ENCODE results near the gene FOXI2.

Gene FOXI2

DNA sequence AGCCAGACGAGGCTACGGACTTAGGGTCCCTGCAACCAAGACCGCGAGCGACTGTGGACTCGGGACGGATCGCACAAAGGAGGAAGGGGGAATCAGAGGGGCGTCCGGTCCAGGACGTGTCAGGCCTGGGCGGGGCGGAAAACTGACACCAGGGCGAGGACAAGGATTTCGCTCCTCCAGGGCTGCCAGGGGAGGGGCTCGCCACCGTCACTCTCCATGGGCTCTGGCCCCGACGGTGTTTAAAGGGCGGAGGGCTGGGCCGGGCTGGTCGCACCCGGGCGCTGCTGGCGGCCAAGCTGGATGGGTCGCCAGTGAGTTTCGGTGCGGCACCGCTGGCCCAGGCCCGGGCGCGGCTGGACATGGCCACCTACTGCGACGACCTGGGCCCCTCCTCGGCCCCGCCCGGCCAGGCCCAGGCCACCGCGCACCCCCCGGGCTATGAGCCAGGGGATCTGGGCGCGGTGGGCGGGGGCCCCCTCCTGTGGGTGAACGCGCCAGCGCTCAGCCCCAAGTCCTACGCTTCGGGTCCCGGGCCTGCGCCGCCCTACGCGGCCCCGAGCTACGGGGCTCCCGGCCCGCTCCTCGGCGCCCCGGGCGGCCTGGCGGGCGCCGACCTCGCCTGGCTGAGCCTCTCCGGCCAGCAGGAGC lies at the start of gene FOXI2:
TSS of gene FOXI2 (plus strand) at position 271 of the 648 bp plus-strand sequence. CDS start at position 360, 89 bp downstream.
- no peak for DNase-seq

DNA sequence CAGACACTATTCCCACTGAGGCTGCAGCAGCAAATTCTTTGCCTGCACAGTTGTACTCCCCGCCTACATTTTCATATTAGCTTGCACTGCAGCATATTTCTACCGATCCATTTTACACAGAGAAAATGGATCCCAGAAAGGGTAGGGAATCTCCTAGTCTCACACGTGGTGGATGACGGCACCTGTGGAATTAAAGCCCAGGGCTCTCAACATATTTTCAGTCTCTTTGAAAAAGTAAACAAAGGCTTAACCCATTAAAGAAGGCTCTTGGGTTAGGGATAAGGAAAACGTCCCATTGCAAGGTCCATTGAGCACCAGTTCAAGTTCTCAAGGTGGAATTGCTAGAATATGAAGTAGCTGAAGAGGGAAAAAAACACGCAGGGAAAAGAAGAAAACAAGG lies 49.4 kb upstream of the FOXI2 start:
- no peak for DNase-seq

DNA sequence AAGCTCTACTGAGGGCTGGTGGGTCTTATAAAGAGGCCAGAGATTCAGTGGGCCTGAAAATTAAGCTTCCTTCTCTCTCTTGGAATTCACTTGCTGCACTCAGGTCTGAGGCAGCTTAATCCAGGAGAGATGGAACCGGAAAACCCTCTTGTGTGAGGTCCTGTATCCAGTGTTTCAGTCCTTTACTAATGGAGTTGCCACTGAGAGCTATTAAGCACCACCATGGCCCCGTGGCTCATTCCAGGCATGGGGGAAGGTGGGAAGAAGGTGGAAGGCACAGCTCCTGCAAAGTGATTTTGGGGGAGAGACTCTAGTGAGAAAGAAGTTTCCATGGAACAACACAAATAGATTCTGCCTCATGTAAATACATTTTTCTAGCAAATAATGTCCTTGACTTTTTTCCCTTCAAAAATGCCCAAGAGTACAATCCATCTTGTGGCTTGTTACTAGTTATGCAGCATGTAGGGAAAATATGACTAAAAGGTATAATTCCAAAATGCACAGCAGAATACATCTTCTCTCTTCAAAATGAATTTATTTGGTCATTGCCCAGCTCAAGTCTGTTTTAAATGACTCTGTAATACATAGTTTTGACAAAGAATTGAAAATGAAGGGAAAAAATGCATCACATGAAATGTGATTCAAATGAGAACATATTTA lies 46.7 kb upstream of the FOXI2 start:
- DNase-seq: no peak

DNA sequence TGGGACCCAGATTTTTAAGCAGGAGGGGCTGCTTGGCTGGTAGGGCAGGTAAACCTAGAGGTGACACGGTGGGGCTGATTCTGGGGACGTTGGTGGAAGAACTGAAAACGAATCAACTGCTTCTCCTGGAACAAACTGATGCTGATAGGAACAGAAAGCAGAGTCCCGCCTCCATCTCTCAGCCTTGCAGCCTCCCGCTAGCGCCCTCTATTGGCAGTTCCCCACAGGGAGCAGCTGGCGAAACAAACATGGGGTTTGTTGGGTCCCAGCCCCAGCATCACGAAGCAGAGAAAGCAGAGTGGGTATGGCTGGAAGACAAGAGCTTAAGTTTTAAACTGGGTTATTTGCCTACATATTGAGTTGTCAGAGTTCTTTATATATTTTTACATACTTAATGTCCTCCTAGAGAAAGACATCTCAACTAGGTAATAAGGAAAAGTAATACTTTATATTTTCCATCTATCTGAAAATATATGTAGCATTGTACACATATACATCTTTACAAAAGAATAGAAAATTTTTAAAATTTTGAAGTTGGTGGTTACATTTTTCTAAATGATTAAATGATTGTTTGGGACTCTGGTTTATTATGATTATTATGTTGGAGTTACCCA lies 42.3 kb upstream of the FOXI2 start:
- no peak for DNase-seq

DNA sequence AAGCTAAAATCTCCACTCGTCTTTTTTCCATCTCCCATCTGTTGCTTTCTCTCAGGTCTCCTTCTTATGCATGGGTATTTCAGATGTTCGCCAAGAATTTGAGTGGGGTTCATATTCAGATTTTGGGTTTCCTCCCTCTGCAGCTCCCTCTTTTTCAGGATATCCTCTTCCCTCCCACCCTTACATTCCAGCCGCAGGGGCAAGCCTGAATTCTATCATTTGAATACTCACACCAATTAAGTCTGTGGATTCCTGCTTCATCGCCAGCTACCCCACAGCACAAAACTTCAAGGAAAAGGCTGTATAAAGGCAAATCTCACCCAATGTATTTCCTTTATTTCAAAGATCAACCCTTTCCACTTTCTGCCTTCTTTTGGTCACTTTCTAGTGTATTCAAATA lies 41.6 kb upstream of the FOXI2 start:
- DNase-seq: no peak

DNA sequence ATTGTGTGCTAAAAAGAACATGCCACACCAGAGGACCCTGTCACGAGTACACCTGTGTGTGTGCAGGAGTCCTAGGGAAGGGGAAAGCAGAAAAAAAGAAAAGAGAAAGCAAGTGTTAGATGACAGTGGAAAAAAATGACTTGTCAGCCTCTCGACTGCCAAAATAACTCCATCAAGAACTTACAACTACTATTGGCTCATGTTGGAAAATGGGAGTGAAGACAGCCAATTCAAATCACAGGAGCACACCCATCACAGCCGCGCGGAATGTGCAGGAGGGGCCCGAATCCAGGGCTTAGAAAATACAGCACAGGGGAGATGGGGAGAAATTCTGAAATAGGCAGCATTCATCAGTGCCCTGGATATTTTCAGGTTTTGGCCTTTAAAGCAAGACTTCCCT lies 38.1 kb upstream of the FOXI2 start:
- no peak for DNase-seq

DNA sequence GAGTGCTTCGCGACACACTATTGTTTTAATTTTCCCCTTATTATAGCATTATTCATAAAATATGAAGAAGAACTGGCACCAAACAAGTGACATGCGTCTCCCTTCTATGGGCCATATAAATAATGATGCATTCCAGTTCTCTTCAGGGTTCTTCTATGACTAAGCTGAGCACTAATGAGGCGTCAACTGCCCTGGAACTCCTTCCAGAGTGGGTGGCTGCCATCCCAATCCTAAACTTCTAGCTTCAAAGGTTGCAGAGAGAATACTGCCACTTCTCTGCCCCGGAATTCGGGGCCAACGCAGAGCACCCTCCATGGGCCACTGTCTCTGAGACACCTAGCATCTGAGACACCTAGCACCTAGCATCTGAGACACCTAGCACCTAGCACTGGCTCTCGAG lies 37.7 kb upstream of the FOXI2 start:
- DNase-seq: no peak

DNA sequence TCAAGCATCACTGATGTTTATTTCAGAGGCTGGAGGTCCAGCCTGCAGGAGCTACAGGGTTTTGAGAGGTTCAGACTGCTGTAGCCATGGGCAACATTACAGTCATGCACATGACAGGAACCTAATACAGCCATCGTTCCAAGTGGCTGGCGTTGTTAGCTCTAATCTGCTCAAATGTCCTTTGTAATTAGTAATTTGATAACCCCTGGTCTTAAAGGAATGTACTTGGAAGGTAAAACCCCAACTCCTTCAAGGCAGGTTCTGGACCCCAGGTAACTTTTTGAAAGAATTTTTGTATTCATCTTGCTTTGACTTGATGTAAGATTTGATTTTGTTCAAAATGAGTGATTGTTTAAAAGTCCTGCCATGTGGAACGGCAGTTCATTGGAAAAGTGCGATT lies 34.7 kb upstream of the FOXI2 start:
- no peak for DNase-seq

- no peak for DNase-seq
Measured at GRCh38 chr10:127715249-127715648, 21.7 kb upstream of the FOXI2 start.

- no peak for DNase-seq
Measured at GRCh38 chr10:127715782-127716378, 21.1 kb upstream of the FOXI2 start.

DNA sequence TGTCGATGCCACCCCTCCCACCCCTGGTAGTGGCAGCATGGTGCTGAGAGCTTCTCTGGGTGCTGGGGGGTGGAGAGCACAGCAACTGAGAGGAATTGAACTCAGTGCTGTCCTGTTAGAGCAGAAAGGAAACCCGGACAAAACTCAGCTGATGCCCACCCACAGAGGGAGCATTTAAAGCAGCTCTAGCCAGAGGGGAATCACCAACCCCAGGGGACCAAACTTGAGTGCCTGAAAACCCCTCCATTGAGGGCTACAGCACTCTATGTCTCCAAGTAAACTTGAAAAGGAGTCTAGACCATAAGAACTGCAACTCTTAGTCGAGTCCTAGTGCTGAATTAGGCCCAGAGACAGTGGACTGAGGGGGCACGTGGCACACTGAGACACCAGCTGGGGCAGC lies 16.8 kb upstream of the FOXI2 start:
- DNase-seq: no peak

- no peak for DNase-seq
Measured at GRCh38 chr10:127720903-127721302, 16.1 kb upstream of the FOXI2 start.

DNA sequence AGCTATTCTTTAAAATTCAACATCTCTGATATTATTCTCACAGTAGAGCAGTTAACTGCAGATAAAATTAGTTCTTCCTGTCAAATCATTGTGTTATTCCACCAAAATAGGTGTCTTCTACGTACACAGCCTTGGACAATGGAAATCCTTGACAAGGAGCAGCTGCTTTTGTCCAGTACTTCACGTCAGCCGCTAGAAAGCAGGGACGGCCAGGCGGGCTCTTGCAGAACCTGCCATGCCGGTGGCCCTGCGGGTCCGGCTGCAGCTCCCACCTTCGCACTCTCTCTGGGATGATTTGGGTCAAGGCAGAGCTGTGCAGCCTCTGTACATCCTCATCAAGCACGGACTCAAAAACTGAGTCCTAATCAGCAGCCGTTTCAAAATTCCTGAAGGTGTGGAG lies 2.2 kb upstream of the FOXI2 start:
- DNase-seq: no peak

DNA sequence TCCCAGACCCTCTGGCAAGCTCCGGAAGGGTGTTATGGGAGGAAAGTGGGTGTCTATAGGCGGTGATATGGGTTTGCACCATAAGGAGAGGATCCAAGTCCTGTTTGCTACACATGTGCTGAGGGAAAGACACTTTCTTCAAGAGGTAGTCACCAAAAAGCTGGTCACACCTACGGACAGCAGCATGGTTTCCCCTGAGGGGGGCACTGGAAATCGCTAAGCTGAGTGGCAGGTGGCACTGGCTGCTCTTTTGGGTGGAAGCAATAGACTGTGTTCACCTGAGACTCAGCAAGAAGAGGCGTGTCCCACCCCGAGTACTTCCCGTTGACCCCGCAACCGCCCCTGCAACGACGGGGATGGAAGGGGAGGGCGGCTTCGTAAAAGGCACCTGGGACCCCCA lies 1.8 kb upstream of the FOXI2 start:
- no peak for DNase-seq

DNA sequence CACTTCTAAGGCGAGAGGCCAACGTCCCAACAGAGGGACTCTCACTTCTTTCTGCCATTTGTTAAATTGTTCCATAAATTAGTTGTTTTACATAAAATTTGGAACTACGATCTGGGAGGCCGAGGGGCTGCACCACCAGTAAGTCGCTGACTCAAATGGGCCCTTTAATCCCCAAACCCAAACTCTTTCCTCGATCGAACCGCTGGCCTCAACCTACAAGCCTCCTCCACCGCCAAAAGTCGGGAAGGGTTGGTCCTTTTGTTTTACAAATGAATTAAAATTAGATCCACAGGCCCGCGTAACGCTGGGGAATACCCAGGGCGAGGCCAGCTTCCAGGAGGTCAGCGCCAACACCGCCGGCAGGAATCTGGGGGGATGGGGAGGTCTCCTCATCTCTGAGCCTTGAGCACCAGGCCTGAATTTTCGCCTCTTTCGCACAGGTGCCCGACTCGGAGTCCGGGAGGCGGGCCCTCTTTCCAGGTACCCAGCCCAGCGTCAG lies 1.2 kb upstream of the FOXI2 start:
- DNase-seq: no peak

GRCh38 chr10:127736222-127736914 lies 617 bp upstream of the FOXI2 start:
- no peak for DNase-seq

DNA sequence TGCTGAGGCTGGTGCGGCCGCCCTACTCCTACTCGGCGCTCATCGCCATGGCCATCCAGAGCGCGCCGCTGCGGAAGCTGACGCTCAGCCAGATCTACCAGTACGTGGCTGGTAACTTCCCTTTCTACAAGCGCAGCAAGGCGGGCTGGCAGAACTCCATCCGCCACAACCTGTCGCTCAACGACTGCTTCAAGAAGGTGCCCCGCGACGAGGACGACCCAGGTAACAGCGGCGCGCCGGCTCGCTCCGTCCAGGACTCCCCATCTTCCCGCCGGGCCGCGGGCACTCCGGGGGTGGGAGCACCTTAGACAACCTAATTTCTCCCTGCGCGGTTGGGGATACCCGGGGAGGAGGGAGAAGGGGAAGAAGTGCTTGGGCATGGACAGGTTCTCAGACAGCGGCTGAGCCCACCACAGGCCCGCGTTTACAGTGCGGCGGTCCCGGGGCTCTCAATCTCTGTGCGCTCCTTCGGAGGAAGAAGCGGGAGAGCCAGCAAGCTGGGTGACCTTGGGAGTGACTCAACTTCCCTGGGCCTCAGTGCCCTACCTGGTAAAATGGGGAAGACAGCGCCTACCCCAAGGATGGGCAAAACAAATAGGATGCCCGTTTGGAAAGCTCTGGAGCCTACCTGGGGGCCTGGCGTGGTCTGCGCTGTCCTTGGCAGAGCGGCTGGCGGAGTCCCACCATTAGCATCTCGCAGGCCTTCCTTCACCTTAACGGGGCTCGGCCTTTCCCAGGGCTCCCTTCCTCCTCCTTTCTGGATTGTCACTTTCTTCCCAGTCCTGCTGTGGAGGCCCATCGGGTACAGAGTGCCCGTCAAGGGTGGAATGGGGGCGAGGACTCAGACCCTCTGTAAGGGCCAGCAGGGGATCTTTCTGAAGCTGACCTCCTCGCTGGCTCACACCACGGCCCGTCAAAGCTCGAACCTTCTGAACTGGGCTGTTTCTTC lies 852 bp downstream of the FOXI2 start:
- DNase-seq: no peak

- no peak for DNase-seq
Measured at GRCh38 chr10:127738512-127739424, 1.8 kb downstream of the FOXI2 start.

DNA sequence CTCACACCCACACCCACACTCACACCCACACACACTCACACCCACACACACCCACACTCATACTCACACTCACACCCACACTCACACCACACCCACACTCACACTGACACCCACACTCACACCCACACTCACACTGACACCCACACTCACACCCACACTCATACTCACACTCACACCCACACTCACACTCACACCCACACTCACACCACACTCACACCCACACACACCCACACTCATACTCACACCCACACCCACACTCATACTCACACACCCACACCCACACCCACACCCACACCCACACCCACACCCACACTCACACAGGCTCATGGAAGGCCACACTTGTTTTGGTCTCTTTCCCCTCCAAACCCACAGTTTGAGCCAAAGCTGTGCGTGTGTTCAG lies 2.9 kb downstream of the FOXI2 start:
- DNase-seq: no peak

DNA sequence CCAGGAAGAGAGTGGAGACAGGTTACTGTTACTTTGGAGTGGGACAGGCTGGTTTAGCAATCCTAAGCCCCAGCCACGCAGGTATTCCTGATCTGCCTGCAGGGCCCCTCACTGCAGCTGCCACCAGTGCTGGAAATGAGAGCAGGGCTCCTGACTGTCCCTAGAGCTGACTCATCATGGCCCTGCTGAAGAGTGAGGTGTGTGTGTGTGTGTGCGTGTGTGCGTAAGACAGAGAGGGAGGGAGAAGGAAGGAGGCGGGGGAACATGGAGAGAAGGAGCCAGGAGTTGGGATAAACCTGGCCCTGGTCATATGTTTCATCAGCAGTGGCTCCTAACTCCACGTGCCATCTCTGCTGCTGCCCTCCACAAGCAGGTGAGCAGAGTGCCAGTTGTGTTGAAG lies 3.6 kb downstream of the FOXI2 start:
- DNase-seq: no peak

- DNase-seq: no peak
Measured at GRCh38 chr10:127743205-127743604, 6.2 kb downstream of the FOXI2 start.
